Left renal cortex interstitium (tissue), 4 donors: Measurements from ENCODE around the gene IBA57. TPM values are rescaled to one million over a fixed set of nuclear protein-coding genes. Genes with fewer than 3 reads are reported as not detected.
A peak's percentile ranks its signal among the peaks of the same experiment; 100 is the strongest.

Experiments
- DNase-seq, 4 donors: peaks; one replicate each; pipeline ENCODE4 v3.0.0-alpha.2; 2013; ENCODE audit warnings: low read depth in 4 of 4, low spot score in 2 of 4, missing footprints in 1 of 4
- polyA plus RNA-seq, 4 donors: library from polyadenylated mRNA; unstranded; fragments of 120-200 nt; gene quantifications; one replicate each; pipeline ENCODE4 v1.2.1, GENCODE V29; 2013; ENCODE audit not compliant: insufficient read length in 4 of 4

The IBA57 gene
- polyA plus RNA-seq, 4 donors, result 4.1 to 6.6 (median 5.8) TPM

- no peak for DNase-seq
Measured at GRCh38 chr1:228155596-228156514, 9.7 kb upstream of the IBA57 start.

DNA sequence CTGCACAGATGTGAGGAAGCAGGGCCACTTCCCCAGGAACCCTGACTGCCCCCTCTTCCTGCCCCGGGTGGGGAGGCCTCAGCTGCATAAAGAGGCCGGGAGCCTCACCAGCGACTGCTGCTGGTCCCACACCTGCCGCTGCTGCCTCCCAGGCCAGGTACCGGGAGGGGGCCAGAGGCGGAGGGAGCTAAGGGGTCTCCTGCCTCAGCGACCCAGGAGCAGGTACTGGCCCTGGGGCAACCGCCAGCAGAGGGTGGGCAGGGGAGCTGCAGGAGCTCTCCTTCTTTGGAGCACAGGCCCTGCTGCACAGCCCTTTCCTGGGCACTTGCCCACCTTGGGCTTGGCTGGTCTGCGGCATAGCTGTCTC is 9.1 kb upstream of the IBA57 start:
- no peak for DNase-seq

DNA sequence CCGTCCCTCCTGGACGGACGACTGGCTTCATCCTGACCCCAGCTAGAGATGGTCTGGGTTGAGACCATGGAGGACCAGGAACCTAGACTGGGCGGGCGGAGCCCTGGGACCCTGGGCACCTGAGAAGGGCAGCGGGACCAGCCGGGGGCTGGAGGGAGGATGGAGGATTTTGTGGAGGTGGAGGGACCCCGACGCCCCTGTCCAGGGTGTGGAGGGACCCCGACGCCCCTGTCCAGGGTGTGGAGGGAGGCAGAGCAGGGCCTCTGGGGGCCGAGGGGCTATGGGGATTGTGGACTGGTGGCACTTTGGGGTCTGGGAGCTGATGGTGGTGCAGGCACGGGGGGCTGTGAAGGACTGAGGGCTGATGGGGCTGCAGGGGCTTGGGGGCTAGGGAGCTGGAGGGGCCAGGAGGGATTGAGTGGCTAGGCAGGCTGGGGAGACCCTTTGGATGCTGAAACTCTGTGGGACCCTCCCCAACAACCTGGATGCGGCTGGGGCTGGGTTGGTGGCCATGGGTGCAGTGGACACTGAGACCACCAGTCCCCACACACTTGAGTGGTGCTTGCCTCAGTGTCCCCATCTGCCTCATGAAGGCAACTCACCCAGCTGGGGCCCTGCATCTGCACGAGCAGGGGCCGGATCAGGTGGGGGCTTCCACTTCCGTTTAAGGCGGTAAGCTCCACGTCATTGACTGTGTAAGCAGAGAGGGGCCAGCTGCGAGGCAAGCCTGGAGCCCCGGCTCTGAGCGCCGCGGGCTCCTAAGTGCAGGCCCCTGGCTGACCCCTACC is 8.5 kb upstream of the IBA57 start:
- DNase-seq, result no peak

DNA sequence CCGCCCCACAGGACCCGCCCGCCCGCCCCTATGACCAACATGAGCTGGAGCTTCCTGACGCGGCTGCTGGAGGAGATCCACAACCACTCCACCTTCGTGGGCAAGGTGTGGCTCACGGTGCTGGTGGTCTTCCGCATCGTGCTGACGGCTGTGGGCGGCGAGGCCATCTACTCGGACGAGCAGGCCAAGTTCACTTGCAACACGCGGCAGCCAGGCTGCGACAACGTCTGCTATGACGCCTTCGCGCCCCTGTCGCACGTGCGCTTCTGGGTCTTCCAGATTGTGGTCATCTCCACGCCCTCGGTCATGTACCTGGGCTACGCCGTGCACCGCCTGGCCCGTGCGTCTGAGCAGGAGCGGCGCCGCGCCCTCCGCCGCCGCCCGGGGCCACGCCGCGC is 7.9 kb upstream of the IBA57 start:
- no peak for DNase-seq

- DNase-seq, result no peak
Measured at GRCh38 chr1:228158151-228159007, 7.2 kb upstream of the IBA57 start.

- DNase-seq, result no peak
Measured at GRCh38 chr1:228159008-228159665, 6.5 kb upstream of the IBA57 start.

DNA sequence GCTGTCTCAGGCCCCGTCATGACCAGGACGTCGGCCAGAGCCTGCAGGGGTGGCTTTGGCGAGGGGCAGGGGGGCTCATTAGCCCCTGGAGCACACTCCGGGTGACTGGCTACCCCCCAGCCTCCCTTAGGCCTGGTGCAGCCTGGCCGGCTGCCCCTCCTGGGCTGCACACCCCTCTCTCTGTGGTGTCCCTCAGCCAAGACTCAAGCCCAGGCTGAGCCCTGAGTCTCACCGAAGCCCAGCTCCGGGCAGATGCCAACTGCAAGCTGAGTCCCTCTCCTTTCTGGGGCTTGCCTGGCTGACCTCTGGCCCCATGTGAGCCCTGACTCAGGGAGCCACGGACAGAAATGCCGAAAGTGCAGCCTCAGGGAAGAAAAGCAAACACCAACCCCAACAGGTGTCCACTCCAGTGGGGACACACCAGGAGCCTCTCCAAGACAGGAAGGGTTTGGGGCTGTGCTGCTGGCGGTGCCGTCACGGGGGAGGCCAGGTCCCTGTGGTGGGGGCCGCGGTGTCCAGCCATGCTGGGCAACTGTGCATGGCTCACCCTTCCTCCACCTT is 5.3 kb upstream of the IBA57 start:
- no peak for DNase-seq

DNA sequence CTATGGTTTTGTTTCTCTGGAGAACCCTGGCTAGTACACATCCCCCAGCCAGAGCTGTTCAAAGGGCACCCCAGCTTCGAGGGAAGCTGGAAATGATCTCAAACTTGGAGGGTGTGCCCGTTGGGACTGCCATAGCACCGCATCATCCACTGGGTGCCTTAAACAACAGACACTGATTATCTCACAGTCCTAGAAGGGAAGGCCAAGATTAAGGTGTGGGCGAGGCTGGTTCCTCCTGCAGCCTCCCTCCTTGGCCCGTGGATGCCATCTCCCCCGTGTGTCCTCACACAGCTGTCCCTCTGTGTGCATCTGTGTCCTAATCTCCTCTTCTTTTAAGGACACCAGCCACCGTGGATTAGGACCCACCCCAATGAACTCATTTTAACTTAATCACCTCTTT is 4.2 kb upstream of the IBA57 start:
- no peak for DNase-seq

DNA sequence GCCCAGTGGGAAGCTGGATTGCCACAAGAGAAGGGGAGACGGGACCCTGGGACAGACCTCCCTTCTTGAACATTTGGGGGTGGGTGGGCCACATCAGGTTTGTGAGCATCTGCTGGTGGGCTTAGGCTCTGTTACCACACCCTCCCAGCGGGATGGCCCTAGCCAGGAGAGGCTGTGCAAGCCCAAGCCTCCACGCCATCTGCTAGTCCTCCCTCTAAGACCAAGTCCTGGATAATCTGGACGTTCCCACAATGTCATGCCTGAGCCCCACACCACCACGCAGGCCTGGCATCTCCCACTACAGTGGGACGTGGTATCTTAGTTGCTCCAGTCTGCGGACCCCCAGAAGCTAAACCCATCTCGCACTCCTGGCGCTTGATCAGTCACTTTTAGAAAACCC is 3.7 kb upstream of the IBA57 start:
- DNase-seq, result no peak

- no peak for DNase-seq
Measured at GRCh38 chr1:228162286-228163006, 3.2 kb upstream of the IBA57 start.

DNA sequence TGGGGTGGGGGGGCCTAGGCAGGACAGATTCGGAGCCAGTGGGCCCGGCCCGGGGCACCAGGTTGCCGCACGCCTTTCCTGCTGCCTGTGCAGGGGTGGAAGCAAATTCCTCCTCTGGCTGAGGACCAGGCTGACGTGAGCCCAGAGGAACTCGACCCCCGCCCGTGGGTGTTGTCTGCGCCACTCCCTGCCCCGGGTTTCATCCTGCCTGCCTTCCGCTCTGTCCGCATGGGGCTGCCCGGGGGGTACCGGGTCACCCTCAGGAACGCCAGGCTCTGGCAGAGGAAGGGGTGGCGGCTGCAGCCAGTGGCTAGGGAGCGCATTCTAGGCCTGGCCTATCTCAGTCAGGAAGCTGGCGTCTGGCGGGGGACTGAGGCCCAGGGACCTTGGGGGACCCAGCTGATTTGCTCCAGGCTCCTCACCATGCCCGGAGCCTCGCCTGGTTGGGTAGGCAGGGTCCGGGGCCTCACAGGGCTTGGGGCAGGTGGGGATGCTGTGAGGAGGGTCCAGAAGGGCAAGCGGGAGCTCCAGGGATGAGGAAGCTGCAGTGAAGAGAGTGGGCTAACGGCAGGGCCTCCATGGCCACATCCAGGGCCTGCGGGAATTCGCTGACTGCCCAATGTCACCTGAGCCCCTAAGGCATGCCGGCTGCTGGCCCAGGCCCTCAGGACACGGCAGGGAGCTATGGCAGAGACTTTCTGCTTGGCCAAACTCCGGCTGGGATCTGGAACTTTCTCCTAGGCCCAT is 2.4 kb upstream of the IBA57 start:
- no peak for DNase-seq

DNA sequence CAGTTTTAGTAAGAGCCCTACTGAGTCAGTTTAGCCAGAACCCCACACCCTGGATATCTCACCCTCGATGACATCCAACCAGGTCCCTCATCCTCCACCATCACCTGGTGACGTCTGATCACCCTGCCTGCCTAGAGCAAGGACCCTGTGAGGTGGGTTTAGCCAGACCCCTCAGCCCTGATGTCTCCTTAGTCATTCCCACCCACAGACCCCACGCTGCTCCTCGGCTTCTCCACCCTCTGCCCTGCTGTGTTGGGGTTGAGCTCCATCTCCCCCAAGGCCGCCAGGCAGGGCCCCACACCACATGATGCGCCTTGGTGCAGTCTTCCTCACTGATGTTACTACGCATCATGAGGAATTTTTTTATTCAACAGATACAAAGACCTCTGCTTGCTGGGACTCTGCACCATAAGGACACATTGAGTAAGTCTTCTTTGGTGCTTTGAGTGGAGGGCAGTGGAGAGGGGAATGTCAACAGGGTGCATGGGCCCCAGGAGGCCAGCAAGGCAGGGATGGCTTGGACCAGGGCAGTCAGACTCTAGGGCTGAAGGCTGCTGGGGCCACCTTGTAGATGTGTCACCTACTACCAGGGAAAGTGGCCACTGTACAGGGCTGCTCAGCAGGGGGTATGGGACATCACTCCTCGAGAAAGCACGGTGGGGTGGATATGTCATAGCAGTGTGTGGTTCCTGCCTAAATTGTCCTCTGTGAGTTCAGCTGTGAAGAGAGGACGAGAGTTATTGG is 1.7 kb upstream of the IBA57 start:
- DNase-seq, result no peak

DNA sequence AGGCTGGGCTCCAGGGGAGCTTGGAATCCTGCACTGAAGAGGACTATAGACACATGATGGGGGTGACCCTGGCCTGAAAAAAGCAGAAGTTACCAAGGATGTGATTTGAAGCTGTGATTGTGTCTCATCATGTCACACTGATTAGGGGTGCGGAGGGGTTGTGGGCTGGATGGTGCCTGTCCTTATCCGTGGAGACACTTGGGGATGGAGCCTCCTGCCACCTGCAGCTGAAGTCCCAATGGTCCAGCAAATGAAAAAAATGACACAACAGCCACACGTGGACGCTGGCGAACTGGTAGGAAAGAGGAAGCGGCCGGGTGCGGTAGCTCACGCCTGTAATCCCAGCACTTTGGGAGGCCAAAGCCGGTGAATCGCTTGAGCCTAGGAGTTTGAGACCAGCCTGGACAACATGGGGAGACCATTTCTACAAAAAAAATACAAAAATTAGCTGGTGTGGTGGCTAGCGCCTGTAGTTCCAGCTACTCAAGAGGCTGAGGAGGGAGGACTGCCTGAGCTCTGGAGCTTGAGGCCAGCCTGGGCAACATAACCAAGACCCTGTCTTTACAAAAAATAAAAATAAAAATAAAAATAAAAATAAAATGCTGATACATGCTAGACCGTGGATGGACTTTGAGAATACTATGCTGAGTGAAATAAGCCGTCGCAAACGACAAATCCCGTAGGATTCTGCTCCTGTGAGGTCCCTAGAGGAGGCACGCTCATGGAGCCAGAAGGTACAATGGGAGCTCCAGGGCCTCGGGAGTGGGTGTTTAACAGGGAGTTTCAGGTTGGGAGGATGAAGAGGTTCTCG is 838 bp upstream of the IBA57 start:
- peak in 1 of 4 donors; percentile 53 for DNase-seq

DNA sequence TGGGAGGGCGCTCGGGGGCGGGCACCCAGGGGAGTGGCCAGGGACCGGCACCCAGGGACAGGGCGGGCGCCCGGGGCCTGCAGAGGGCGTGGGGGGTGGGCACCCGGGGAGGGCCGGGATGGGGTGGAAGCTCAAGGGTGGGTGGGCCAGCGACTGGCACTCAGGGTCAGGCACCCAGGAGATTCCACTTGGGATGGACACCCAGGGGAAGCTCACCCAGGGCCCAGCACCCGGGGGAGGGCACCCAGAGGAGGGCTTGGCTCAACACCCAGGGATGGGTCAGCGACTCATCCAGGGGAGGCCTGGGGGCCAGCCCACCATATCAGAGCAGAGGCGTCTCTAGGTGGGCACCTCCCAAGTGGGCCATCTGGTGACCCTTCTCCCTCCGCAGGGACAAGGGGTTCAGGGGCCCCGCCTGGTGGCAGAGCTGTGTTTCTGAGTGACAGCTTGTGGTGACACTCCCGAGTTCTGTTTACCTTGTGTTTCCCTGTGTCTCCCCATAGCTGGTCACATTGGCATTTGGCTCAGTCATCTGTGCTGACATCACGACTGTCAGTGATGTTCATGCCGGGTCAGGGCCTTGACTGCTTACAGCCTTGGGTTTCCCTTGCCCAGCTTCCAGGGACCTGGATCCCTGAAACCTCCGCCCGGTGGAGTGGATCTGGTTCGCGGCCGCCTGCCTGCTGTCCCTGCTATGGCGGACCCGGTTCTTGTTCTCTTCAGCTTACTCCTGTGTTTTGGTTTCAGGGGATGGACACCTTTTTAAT is 749 bp downstream of the IBA57 start:
- DNase-seq, result peak in 1 of 4 donors; percentile 34

- no peak for DNase-seq
Measured at GRCh38 chr1:228168563-228169270, 3.1 kb downstream of the IBA57 start.

GRCh38 chr1:228169345-228169744 is 3.7 kb downstream of the IBA57 start:
- no peak for DNase-seq
